GM19452 (cell line): ENCODE data around the gene GRID1.

Source experiments
- ATAC-seq: cut with Tn5 transposase; IDR thresholded peaks from one replicate; pipeline ENCODE4 v1.9.1; 2021; ENCODE audit not compliant: unreplicated experiment

GRID1 gene

GRCh38 chr10:86339226-86339865 is 27.2 kb downstream of the GRID1 start:
- ATAC-seq = no peak

GRCh38 chr10:86337121-86337601 is 29.4 kb downstream of the GRID1 start:
- no peak for ATAC-seq

GRCh38 chr10:86336341-86336740 is 30.3 kb downstream of the GRID1 start:
- ATAC-seq = no peak

GRCh38 chr10:86335831-86336230 is 30.8 kb downstream of the GRID1 start:
- ATAC-seq = no peak

- no peak for ATAC-seq
These were observed 31.3 kb downstream of the GRID1 start for GRCh38 chr10:86335257-86335656.

- ATAC-seq = no peak
These were observed 32.0 kb downstream of the GRID1 start for GRCh38 chr10:86334488-86335085.

GRCh38 chr10:86333826-86334487 is 32.6 kb downstream of the GRID1 start:
- ATAC-seq = no peak

GRCh38 chr10:86331861-86332260 is 34.7 kb downstream of the GRID1 start:
- ATAC-seq = no peak

GRCh38 chr10:86330778-86331763 is 35.5 kb downstream of the GRID1 start:
- no peak for ATAC-seq

- no peak for ATAC-seq
These were observed 36.5 kb downstream of the GRID1 start for GRCh38 chr10:86329896-86330680.

GRCh38 chr10:86329093-86329710 is 37.4 kb downstream of the GRID1 start:
- no peak for ATAC-seq

- ATAC-seq = no peak
These were observed 38.5 kb downstream of the GRID1 start for GRCh38 chr10:86327954-86328725.

- no peak for ATAC-seq
These were observed 41.4 kb downstream of the GRID1 start for GRCh38 chr10:86325158-86325557.

GRCh38 chr10:86321568-86321967 is 45.0 kb downstream of the GRID1 start:
- ATAC-seq = no peak

GRCh38 chr10:86319676-86320075 is 46.9 kb downstream of the GRID1 start:
- no peak for ATAC-seq

- no peak for ATAC-seq
These were observed 48.5 kb downstream of the GRID1 start for GRCh38 chr10:86317949-86318725.

- no peak for ATAC-seq
These were observed 49.6 kb downstream of the GRID1 start for GRCh38 chr10:86316990-86317389.

GRCh38 chr10:86316274-86316835 is 50.2 kb downstream of the GRID1 start:
- ATAC-seq = no peak
